ENCODE measurements around the gene SNX30. TPM values are rescaled to one million over a fixed set of nuclear protein-coding genes. Genes with fewer than 3 reads are reported as not detected.

Gene SNX30
- total RNA-seq, 1 donor from 2014 or later = 7.9 TPM

- H3K4me3 ChIP-seq = no peak overlapping the region
- DNase-seq (ENCODE audit: extremely low spot score in 2 of 2) = no peak
- intact Hi-C loops (cut with DNase I) = no loop called here
- no peak overlapping the region for H3K27ac ChIP-seq
- H3K27me3 ChIP-seq = no peaks in the 10 kb centered on the region
- no peaks in the 10 kb centered on the region for H3K4me1 ChIP-seq
- H3K9me3 ChIP-seq = no peaks in the 10 kb centered on the region
- TF ChIP-seq POLR2A (IDR thresholded peaks at IDR 0.05) (no peak), CTCF (IDR thresholded peaks at IDR 0.05) (no peak), POLR2AphosphoS5 (IDR thresholded peaks at IDR 0.05; ENCODE audit: insufficient read depth in 1 of 2, low read depth in 1 of 2) (no peak)
- no peaks in the 10 kb centered on the region for H3K36me3 ChIP-seq
Observed at GRCh38 chr9:112884721-112885120, 134.2 kb downstream of the SNX30 start.

GRCh38 chr9:112885324-112885723, 134.8 kb downstream of the SNX30 start:
- TF ChIP-seq CTCF (IDR thresholded peaks at IDR 0.05) (no peak), POLR2A (IDR thresholded peaks at IDR 0.05) (no peak), POLR2AphosphoS5 (IDR thresholded peaks at IDR 0.05; ENCODE audit: insufficient read depth in 1 of 2, low read depth in 1 of 2) (no peak)
- intact Hi-C loops (cut with DNase I) = no loop called here
- DNase-seq (ENCODE audit: extremely low spot score in 2 of 2) = no peak
- peaks cover 5% of the 10 kb centered on the region for H3K4me1 ChIP-seq
- no peak overlapping the region for H3K27ac ChIP-seq
- H3K9me3 ChIP-seq = no peaks in the 10 kb centered on the region
- no peaks in the 10 kb centered on the region for H3K36me3 ChIP-seq
- no peaks in the 10 kb centered on the region for H3K27me3 ChIP-seq
- H3K4me3 ChIP-seq = no peak overlapping the region

GRCh38 chr9:112886351-112886750, 135.8 kb downstream of the SNX30 start:
- Histone ChIP-seq H3K9me3 (no peaks in the 10 kb centered on the region), H3K36me3 (no peaks in the 10 kb centered on the region), H3K4me1 (peaks cover 12% of the 10 kb centered on the region), H3K27ac (no peak overlapping the region), H3K27me3 (no peaks in the 10 kb centered on the region), H3K4me3 (no peak overlapping the region)
- TF ChIP-seq POLR2AphosphoS5 (IDR thresholded peaks at IDR 0.05; ENCODE audit: insufficient read depth in 1 of 2, low read depth in 1 of 2) = no peak
- TF ChIP-seq CTCF (IDR thresholded peaks at IDR 0.05) = no peak
- no peak for TF ChIP-seq POLR2A (IDR thresholded peaks at IDR 0.05)
- DNase-seq (ENCODE audit: extremely low spot score in 2 of 2) = no peak
- intact Hi-C loops (cut with DNase I) = no loop called here

- no peak for TF ChIP-seq POLR2A (IDR thresholded peaks at IDR 0.05)
- no peak for TF ChIP-seq CTCF (IDR thresholded peaks at IDR 0.05)
- no peak for TF ChIP-seq POLR2AphosphoS5 (IDR thresholded peaks at IDR 0.05; ENCODE audit: insufficient read depth in 1 of 2, low read depth in 1 of 2)
- no peak for DNase-seq (ENCODE audit: extremely low spot score in 2 of 2)
- no peaks in the 10 kb centered on the region for H3K9me3 ChIP-seq
- H3K27ac ChIP-seq = no peak overlapping the region
- H3K4me1 ChIP-seq = peaks cover 12% of the 10 kb centered on the region
- H3K27me3 ChIP-seq = no peaks in the 10 kb centered on the region
- H3K4me3 ChIP-seq = no peak overlapping the region
- H3K36me3 ChIP-seq = no peaks in the 10 kb centered on the region
- intact Hi-C loops (cut with DNase I) = no loop called here
Observed at GRCh38 chr9:112887381-112887780, 136.8 kb downstream of the SNX30 start.

- Histone ChIP-seq H3K27ac (no peak within 1 kb of the TSS), H3K36me3 (no peaks in the 10 kb centered on the region), H3K9me3 (no peaks in the 10 kb centered on the region), H3K4me3 (peak within 1 kb of the TSS; percentile 22 to 33), H3K27me3 (no peaks in the 10 kb centered on the region), H3K4me1 (peaks cover 12% of the 10 kb centered on the region)
- intact Hi-C loops (cut with DNase I) = no loop called here
- no peak for DNase-seq (ENCODE audit: extremely low spot score in 2 of 2)
- TF ChIP-seq POLR2AphosphoS5 (IDR thresholded peaks at IDR 0.05; ENCODE audit: insufficient read depth in 1 of 2, low read depth in 1 of 2) (no peak), POLR2A (IDR thresholded peaks at IDR 0.05) (no peak), CTCF (IDR thresholded peaks at IDR 0.05) (no peak)
Observed at GRCh38 chr9:112890106-112891081, 139.8 kb downstream of the SNX30 start, which contains the start of gene SLC46A2. TSS of gene SLC46A2 (minus strand) at chr9:112890876. CDS start at chr9:112890681, 195 bp downstream.

All from vagina (tissue), 2 donors.